Activated B cell treated with CpG ODN at 0.5 μM for 24 hours (primary cell): ENCODE results near the gene HMOX2. TPM values are rescaled to one million over a fixed set of nuclear protein-coding genes. Genes with fewer than 3 reads are reported as not detected.

Source experiments
- ATAC-seq: fragments of 200-7000 bp; cut with Tn5 transposase; one replicate; pipeline ENCODE4 v1.10.0; 2021; ENCODE audit warnings: low read depth, mild to moderate bottlenecking, moderate library complexity
- CTCF ChIA-PET: fragments of 350-600 bp; sonication (Branson Sonifier 250); formaldehyde crosslinking; loops from one replicate; lab custom pipeline; 2021; ENCODE audit warnings: antibody characterized with exemption; lab: Charles Lee
- POLR2A ChIA-PET: fragments of 350-600 bp; sonication (Branson Sonifier 250); formaldehyde crosslinking; loops from one replicate; lab custom pipeline; 2021; ENCODE audit warnings: antibody characterized with exemption; lab: Charles Lee
- DNase-seq: peaks from one replicate; pipeline ENCODE4 v3.0.0; 2022
- H3K27ac Mint-ChIP-seq: one replicate; pipeline ENCODE4 v1.8.0; 2020; ENCODE audit warnings: mixed read lengths
- H3K27me3 Mint-ChIP-seq: one replicate; pipeline ENCODE4 v1.8.0; 2021; ENCODE audit warnings: mixed read lengths
- H3K36me3 Mint-ChIP-seq: one replicate; pipeline ENCODE4 v1.8.0; 2021; ENCODE audit warnings: low read depth, mixed read lengths
- H3K4me1 Mint-ChIP-seq: one replicate; pipeline ENCODE4 v1.8.0; 2021; ENCODE audit warnings: mixed read lengths
- H3K4me3 Mint-ChIP-seq: one replicate; pipeline ENCODE4 v1.8.0; 2020; ENCODE audit warnings: mild to moderate bottlenecking, mixed read lengths
- H3K9me3 Mint-ChIP-seq: one replicate; pipeline ENCODE4 v1.8.0; 2020; ENCODE audit warnings: mixed read lengths
- CTCF ChIP-seq: fragments of 200-600 bp; IDR thresholded peaks from one replicate; pipeline ENCODE4 v1.8.0; 2022; ENCODE audit warnings: antibody characterized with exemption, mild to moderate bottlenecking
- intact Hi-C: fragments of 100-400 bp; cut with micrococcal nuclease; formaldehyde crosslinking; loops from one replicate; pipeline ENCODE4 v1.15.1; 2024
- total RNA-seq: library from RNA; stranded (reverse); gene quantifications from 2 replicates; pipeline ENCODE4 v1.2.3, GENCODE V29; 2022

Gene HMOX2
- total RNA-seq, 1 donor from 2014 or later = 32.1 TPM

- H3K4me1 Mint-ChIP-seq = peaks cover 35% of the 10 kb centered on the region
- DNase-seq (no peak), ATAC-seq (no peak)
- intact Hi-C loops = loop anchor here (2.0 to 5.0 kb wide), 4 partner anchors 340 to 585 kb away; partner anchors contain the start of genes GLYR1, NAGPA and UBN1
- CTCF ChIA-PET = interaction anchor here (0.9 to 5.2 kb wide), 10 partner anchors 29 to 143 kb away, joined by 3 to 116 read pairs (median 10); partner anchors contain the start of genes HMOX2, MGRN1 and UBALD1
- POLR2A ChIA-PET = interaction anchor here (3.4 kb wide), 1 partner anchor 41 kb away, joined by 18 read pairs; no protein-coding TSS in a partner anchor
- H3K4me3 Mint-ChIP-seq = no peak overlapping the region
- no peaks in the 10 kb centered on the region for H3K27me3 Mint-ChIP-seq
- H3K27ac Mint-ChIP-seq = no peak overlapping the region
- H3K36me3 Mint-ChIP-seq = peaks cover 52% of the 10 kb centered on the region
- no peaks in the 10 kb centered on the region for H3K9me3 Mint-ChIP-seq
- no peak for TF ChIP-seq CTCF
Observed at GRCh38 chr16:4507588-4508345, 31.6 kb downstream of the HMOX2 start.

- ChIA-PET POLR2A (no interaction called here), CTCF (interaction anchor here (0.9 to 5.2 kb wide), 4 partner anchors 28 to 107 kb away, joined by 3 to 116 read pairs (median 26); no protein-coding TSS in a partner anchor)
- H3K9me3 Mint-ChIP-seq = no peaks in the 10 kb centered on the region
- H3K4me3 Mint-ChIP-seq = no peak overlapping the region
- H3K36me3 Mint-ChIP-seq = peaks cover 56% of the 10 kb centered on the region
- H3K27ac Mint-ChIP-seq = no peak overlapping the region
- intact Hi-C loops = loop anchor here (5.0 kb wide), 3 partner anchors 338 to 583 kb away; partner anchors contain the start of genes GLYR1, NAGPA and UBN1
- H3K27me3 Mint-ChIP-seq = no peaks in the 10 kb centered on the region
- ATAC-seq = no peak
- no peak for TF ChIP-seq CTCF
- no peak for DNase-seq
- H3K4me1 Mint-ChIP-seq = peaks cover 34% of the 10 kb centered on the region
Observed at GRCh38 chr16:4508806-4509205, 32.6 kb downstream of the HMOX2 start.

- Mint-ChIP-seq H3K4me3 (no peak overlapping the region), H3K36me3 (peaks cover 56% of the 10 kb centered on the region), H3K9me3 (no peaks in the 10 kb centered on the region), H3K4me1 (peaks cover 33% of the 10 kb centered on the region), H3K27me3 (no peaks in the 10 kb centered on the region), H3K27ac (no peak overlapping the region)
- ATAC-seq = no peak
- ChIA-PET CTCF (interaction anchor here (1.0 to 5.2 kb wide), 4 partner anchors 39 to 115 kb away, joined by 3 to 116 read pairs (median 24); partner anchors contain the start of gene MGRN1), POLR2A (no interaction called here)
- TF ChIP-seq CTCF = no peak
- intact Hi-C loops = loop anchor here (5.0 kb wide), 3 partner anchors 338 to 583 kb away; partner anchors contain the start of genes GLYR1, NAGPA and UBN1
- DNase-seq = no peak
Observed at GRCh38 chr16:4509420-4509819, 33.2 kb downstream of the HMOX2 start.

GRCh38 chr16:4510131-4510530 lies 33.9 kb downstream of the HMOX2 start:
- TF ChIP-seq CTCF = no peak
- intact Hi-C loops = no loop called here
- DNase-seq (no peak), ATAC-seq (no peak)
- CTCF ChIA-PET = interaction anchor here (0.8 to 1.3 kb wide), 3 partner anchors 38 to 114 kb away, joined by 3 to 4 read pairs (median 3); partner anchors contain the start of gene MGRN1
- POLR2A ChIA-PET = no interaction called here
- H3K4me3 Mint-ChIP-seq = no peak overlapping the region
- H3K27ac Mint-ChIP-seq = no peak overlapping the region
- peaks cover 56% of the 10 kb centered on the region for H3K36me3 Mint-ChIP-seq
- peaks cover 35% of the 10 kb centered on the region for H3K4me1 Mint-ChIP-seq
- no peaks in the 10 kb centered on the region for H3K27me3 Mint-ChIP-seq
- no peaks in the 10 kb centered on the region for H3K9me3 Mint-ChIP-seq
